H1 (cell line): ENCODE results near the gene KLHDC8A. TPM values are rescaled to one million over a fixed set of nuclear protein-coding genes. Genes with fewer than 3 reads are reported as not detected.
A peak's percentile ranks its signal among the peaks of the same experiment; 100 is the strongest.

Experiments used
- BCL11A ChIP-seq, 2 experiments: IDR thresholded peaks; one replicate each; pipeline ENCODE4 v1.6.1; 2011; ENCODE audit warnings: low read depth in 2 of 2, low read length in 2 of 2, mild to moderate bottlenecking in 2 of 2
- CHD1 ChIP-seq: IDR thresholded peaks from 2 replicates; pipeline ENCODE4 v1.6.1; 2012; ENCODE audit warnings: low read depth, low read length, improper control_type of control experiment
- HDAC2 ChIP-seq, 2 experiments: fragments of 300-600 bp in 1 of 2; sonication (generic) in 1 of 2; IDR thresholded peaks; 2 replicates each; pipeline ENCODE4 v1.6.1; 2011 to 2012; ENCODE audit warnings: low read depth in 2 of 2, low read length in 2 of 2, mild to moderate bottlenecking in 2 of 2, moderate library complexity in 2 of 2, borderline replicate concordance in 1 of 2, inconsistent platforms in 1 of 2
- HDAC6 ChIP-seq: IDR thresholded peaks from one replicate; pipeline ENCODE4 v1.7.1; 2012; ENCODE audit warnings: low read depth, mild to moderate bottlenecking, inconsistent platforms, low read length, moderate library complexity
- JUN ChIP-seq: IDR thresholded peaks from 2 replicates; pipeline ENCODE4 v1.6.1; 2011; ENCODE audit warnings: low read depth, mild to moderate bottlenecking, improper control_type of control experiment, low read length
- KDM4A ChIP-seq: IDR thresholded peaks from one replicate; pipeline ENCODE4 v1.7.1; 2012; ENCODE audit warnings: low read depth, mild to moderate bottlenecking, moderate library complexity, low read length, inconsistent platforms; ENCODE audit not compliant: severe bottlenecking
- POLR2AphosphoS5 ChIP-seq: IDR thresholded peaks from 2 replicates; pipeline ENCODE4 v1.6.1; 2011; ENCODE audit warnings: low read depth, low read length
- RNF2 ChIP-seq: fragments of 200-900, 300-1000 bp; sonication (generic); IDR thresholded peaks from 2 replicates; pipeline ENCODE4 v1.7.1; 2016; ENCODE audit warnings: borderline replicate concordance, low read depth, mild to moderate bottlenecking, antibody characterized with exemption, low read length; ENCODE audit not compliant: poor library complexity, severe bottlenecking; ENCODE audit errors: missing control alignments
- polyA plus RNA-seq, 7 experiments: library from polyadenylated mRNA; depleted of rRNA in 3 of 7; stranded (reverse) in 5 of 7; unstranded in 2 of 7; fragments of >200 nt in 5 of 7; fragments of 200-250 nt in 2 of 7; gene quantifications; 1 replicate in 5 of 7; 2 replicates in 1 of 7; 4 replicates in 1 of 7; pipeline versions ENCODE4 v1.2.1 to v1.2.3, GENCODE V29; 2011 to 2013; ENCODE audit warnings: missing spikeins in 2 of 7, mixed read lengths in 2 of 7
- total RNA-seq: library from RNA; stranded (reverse); fragmentation: NEBNext Ultra II Directional; extraction: Animal tissue kit (Norgen Biotek cat#: 25700); gene quantifications from 2 replicates; pipeline ENCODE4 v1.2.1, GENCODE V29; 2021
- TF ChIP-seq, protein P1 (sequence below): fragments of 300-600 bp; sonication (generic); IDR thresholded peaks from 2 replicates; pipeline ENCODE4 v1.7.1; 2012; ENCODE audit warnings: low read length, moderate library complexity, mild to moderate bottlenecking, inconsistent platforms; ENCODE audit not compliant: insufficient replicate concordance

The KLHDC8A gene
- total and polyA plus RNA-seq, 2 of the 8 experiments (the other 6 are each of a cell fraction or from before 2014, with no cell fraction given): 1.9 to 3.4 TPM

DNA sequence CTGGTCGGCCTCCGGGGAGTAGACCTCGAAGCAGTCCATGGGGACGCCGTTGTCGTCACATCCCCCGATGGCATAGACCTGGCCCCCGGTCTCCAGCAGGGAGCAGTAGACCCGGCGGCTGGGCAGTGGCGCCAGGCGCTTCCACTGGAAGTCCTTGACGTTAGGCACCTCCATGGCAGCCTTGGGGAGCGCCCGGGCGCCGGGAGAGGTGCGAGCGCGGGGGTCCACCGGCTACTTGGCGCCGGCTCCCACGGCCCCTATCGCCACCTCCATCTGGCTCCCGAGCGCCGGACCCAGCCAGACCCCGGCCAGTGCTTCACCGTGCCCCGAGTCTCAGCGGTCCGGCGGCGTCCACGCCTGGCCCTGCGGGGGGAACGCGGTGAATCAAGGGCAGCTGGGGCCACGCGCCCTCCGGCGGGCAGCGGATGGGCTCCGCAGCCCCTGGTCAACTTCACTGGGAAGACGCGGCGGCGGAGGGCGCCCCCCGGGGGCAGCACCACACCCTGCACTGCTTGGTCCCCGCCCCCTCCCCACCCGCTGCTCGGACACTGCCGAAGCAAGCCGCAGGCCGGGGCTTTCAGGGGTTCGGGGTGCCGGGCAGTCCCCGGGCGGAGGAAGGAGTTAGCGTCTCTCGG lies 13.2 kb downstream of the KLHDC8A start (continued):
- TF ChIP-seq, protein P1, sequence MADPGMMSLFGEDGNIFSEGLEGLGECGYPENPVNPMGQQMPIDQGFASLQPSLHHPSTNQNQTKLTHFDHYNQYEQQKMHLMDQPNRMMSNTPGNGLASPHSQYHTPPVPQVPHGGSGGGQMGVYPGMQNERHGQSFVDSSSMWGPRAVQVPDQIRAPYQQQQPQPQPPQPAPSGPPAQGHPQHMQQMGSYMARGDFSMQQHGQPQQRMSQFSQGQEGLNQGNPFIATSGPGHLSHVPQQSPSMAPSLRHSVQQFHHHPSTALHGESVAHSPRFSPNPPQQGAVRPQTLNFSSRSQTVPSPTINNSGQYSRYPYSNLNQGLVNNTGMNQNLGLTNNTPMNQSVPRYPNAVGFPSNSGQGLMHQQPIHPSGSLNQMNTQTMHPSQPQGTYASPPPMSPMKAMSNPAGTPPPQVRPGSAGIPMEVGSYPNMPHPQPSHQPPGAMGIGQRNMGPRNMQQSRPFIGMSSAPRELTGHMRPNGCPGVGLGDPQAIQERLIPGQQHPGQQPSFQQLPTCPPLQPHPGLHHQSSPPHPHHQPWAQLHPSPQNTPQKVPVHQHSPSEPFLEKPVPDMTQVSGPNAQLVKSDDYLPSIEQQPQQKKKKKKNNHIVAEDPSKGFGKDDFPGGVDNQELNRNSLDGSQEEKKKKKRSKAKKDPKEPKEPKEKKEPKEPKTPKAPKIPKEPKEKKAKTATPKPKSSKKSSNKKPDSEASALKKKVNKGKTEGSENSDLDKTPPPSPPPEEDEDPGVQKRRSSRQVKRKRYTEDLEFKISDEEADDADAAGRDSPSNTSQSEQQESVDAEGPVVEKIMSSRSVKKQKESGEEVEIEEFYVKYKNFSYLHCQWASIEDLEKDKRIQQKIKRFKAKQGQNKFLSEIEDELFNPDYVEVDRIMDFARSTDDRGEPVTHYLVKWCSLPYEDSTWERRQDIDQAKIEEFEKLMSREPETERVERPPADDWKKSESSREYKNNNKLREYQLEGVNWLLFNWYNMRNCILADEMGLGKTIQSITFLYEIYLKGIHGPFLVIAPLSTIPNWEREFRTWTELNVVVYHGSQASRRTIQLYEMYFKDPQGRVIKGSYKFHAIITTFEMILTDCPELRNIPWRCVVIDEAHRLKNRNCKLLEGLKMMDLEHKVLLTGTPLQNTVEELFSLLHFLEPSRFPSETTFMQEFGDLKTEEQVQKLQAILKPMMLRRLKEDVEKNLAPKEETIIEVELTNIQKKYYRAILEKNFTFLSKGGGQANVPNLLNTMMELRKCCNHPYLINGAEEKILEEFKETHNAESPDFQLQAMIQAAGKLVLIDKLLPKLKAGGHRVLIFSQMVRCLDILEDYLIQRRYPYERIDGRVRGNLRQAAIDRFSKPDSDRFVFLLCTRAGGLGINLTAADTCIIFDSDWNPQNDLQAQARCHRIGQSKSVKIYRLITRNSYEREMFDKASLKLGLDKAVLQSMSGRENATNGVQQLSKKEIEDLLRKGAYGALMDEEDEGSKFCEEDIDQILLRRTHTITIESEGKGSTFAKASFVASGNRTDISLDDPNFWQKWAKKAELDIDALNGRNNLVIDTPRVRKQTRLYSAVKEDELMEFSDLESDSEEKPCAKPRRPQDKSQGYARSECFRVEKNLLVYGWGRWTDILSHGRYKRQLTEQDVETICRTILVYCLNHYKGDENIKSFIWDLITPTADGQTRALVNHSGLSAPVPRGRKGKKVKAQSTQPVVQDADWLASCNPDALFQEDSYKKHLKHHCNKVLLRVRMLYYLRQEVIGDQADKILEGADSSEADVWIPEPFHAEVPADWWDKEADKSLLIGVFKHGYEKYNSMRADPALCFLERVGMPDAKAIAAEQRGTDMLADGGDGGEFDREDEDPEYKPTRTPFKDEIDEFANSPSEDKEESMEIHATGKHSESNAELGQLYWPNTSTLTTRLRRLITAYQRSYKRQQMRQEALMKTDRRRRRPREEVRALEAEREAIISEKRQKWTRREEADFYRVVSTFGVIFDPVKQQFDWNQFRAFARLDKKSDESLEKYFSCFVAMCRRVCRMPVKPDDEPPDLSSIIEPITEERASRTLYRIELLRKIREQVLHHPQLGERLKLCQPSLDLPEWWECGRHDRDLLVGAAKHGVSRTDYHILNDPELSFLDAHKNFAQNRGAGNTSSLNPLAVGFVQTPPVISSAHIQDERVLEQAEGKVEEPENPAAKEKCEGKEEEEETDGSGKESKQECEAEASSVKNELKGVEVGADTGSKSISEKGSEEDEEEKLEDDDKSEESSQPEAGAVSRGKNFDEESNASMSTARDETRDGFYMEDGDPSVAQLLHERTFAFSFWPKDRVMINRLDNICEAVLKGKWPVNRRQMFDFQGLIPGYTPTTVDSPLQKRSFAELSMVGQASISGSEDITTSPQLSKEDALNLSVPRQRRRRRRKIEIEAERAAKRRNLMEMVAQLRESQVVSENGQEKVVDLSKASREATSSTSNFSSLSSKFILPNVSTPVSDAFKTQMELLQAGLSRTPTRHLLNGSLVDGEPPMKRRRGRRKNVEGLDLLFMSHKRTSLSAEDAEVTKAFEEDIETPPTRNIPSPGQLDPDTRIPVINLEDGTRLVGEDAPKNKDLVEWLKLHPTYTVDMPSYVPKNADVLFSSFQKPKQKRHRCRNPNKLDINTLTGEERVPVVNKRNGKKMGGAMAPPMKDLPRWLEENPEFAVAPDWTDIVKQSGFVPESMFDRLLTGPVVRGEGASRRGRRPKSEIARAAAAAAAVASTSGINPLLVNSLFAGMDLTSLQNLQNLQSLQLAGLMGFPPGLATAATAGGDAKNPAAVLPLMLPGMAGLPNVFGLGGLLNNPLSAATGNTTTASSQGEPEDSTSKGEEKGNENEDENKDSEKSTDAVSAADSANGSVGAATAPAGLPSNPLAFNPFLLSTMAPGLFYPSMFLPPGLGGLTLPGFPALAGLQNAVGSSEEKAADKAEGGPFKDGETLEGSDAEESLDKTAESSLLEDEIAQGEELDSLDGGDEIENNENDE: no peak
- no peak for TF ChIP-seq BCL11A (IDR thresholded peaks at IDR 0.05; ENCODE audit: low read depth in 2 of 2, low read length in 2 of 2)
- TF ChIP-seq HDAC6: no peak
- TF ChIP-seq CHD1: no peak
- TF ChIP-seq HDAC2 (IDR thresholded peaks at IDR 0.05; ENCODE audit: borderline replicate concordance in 1 of 2, low read depth in 2 of 2, low read length in 2 of 2): no peak
- TF ChIP-seq RNF2: no peak
- peak; percentile 95 for TF ChIP-seq KDM4A
- no peak for TF ChIP-seq POLR2AphosphoS5
- TF ChIP-seq JUN: no peak
